SU-DHL-6 (cell line): ENCODE data around the gene RANBP9.

Experiments used
- H2AFZ ChIP-seq: fragments of 200-600 bp; sonication (generic); 2 replicates; pipeline ENCODE4 v1.6.1; 2014; ENCODE audit warnings: low read depth, mild to moderate bottlenecking, moderate library complexity, mixed read lengths, antibody characterized with exemption, low read length; ENCODE audit not compliant: severe bottlenecking
- H3F3A ChIP-seq: fragments of 200-600 bp; shearing (Covaris generic); 2 replicates; pipeline ENCODE4 v1.6.0; 2016; ENCODE audit warnings: antibody characterized with exemption, mild to moderate bottlenecking; ENCODE audit not compliant: insufficient read depth
- H3K27ac ChIP-seq: fragments of 200-600 bp; sonication (generic); 2 replicates; pipeline ENCODE4 v1.5.1; 2016; ENCODE audit warnings: low read depth, mild to moderate bottlenecking, low read length, moderate library complexity, mixed read lengths
- H3K27me3 ChIP-seq: fragments of 200-600 bp; sonication (generic), shearing (Covaris generic); 2 replicates; pipeline ENCODE4 v1.6.0; 2014; ENCODE audit warnings: mild to moderate bottlenecking, low read length
- H3K36me3 ChIP-seq: fragments of 200-600 bp; sonication (generic); 2 replicates; pipeline ENCODE4 v1.6.1; 2014; ENCODE audit warnings: mild to moderate bottlenecking, low read length, mixed read lengths
- H3K4me2 ChIP-seq: fragments of 300-600, 200-600 bp; shearing (Covaris generic), sonication (generic); 2 replicates; pipeline ENCODE4 v1.6.0; 2014; ENCODE audit warnings: low read length, low read depth, mild to moderate bottlenecking; ENCODE audit not compliant: poor library complexity, severe bottlenecking
- H3K4me3 ChIP-seq: fragments of 200-600 bp; sonication (generic); 2 replicates; pipeline ENCODE4 v1.5.1; 2014; ENCODE audit warnings: antibody characterized with exemption, low read length, mild to moderate bottlenecking, mixed read lengths; ENCODE audit not compliant: insufficient read depth, poor library complexity, severe bottlenecking
- H3K79me2 ChIP-seq: fragments of 200-600 bp; sonication (generic); 2 replicates; pipeline ENCODE4 v1.6.1; 2014; ENCODE audit warnings: mild to moderate bottlenecking, low read length, moderate library complexity; ENCODE audit not compliant: insufficient read depth
- H3K9ac ChIP-seq: fragments of 200-600 bp; sonication (generic); 2 replicates; pipeline ENCODE4 v1.7.0; 2014; ENCODE audit warnings: mild to moderate bottlenecking, low read length
- H3K9me2 ChIP-seq: fragments of 200-600 bp; sonication (generic); replicated peaks from 2 replicates; pipeline ENCODE4 v1.6.1; 2014; ENCODE audit warnings: low read length; ENCODE audit not compliant: insufficient read depth
- H3K9me3 ChIP-seq: fragments of 200-600 bp; sonication (generic); 2 replicates; pipeline ENCODE4 v1.6.1; 2014; ENCODE audit warnings: low read length, mixed read lengths; ENCODE audit not compliant: insufficient read depth
- H4K20me1 ChIP-seq: fragments of 200-600 bp; sonication (generic); 2 replicates; pipeline ENCODE4 v1.6.1; 2014; ENCODE audit warnings: low read depth, mild to moderate bottlenecking, antibody characterized with exemption, low read length, moderate library complexity, mixed read lengths
- CTCF ChIP-seq: fragments of 200-600 bp; sonication (generic); IDR thresholded peaks from one replicate; pipeline ENCODE4 v1.5.1; 2017; ENCODE audit warnings: antibody characterized with exemption, mild to moderate bottlenecking, low read length, moderate library complexity; ENCODE audit not compliant: insufficient read depth, poor library complexity, severe bottlenecking
- EZH2phosphoT487 ChIP-seq: fragments of 200-600 bp; sonication (generic), shearing (Covaris generic); conservative IDR thresholded peaks from 2 replicates; pipeline ENCODE4 v1.6.1; 2018; ENCODE audit warnings: mild to moderate bottlenecking, antibody characterized with exemption, low read length, moderate library complexity, mixed read lengths

The RANBP9 gene

GRCh38 chr6:13698715-13699114, 12.9 kb downstream of the RANBP9 start:
- Histone ChIP-seq H3K27ac (no peak overlapping the region), H3K27me3 (no peaks in the 10 kb centered on the region), H3K79me2 (peaks cover 100% of the 10 kb centered on the region), H3K4me3 (no peak overlapping the region), H2AFZ (no peak overlapping the region), H3K9me2 (no peaks in the 10 kb centered on the region), H3K36me3 (peaks cover 15% of the 10 kb centered on the region), H3K9me3 (no peaks in the 10 kb centered on the region), H4K20me1 (peaks cover 30% of the 10 kb centered on the region; the same call in 1 of the 2 replicates), H3K9ac (no peak overlapping the region), H3K4me2 (no peak overlapping the region), H3F3A (peaks cover 15% of the 10 kb centered on the region; the same call in 1 of the 2 replicates)
- TF ChIP-seq EZH2phosphoT487, result no peak
- no peak for TF ChIP-seq CTCF

GRCh38 chr6:13697857-13698256, 13.8 kb downstream of the RANBP9 start:
- no peak overlapping the region for H3K4me2 ChIP-seq
- no peaks in the 10 kb centered on the region for H3K9me3 ChIP-seq
- peaks cover 14% of the 10 kb centered on the region; the same call in 1 of the 2 replicates for H3F3A ChIP-seq
- no peak overlapping the region for H2AFZ ChIP-seq
- H3K9ac ChIP-seq, result no peak overlapping the region
- H4K20me1 ChIP-seq, result peaks cover 30% of the 10 kb centered on the region; the same call in 1 of the 2 replicates
- H3K79me2 ChIP-seq, result peaks cover 100% of the 10 kb centered on the region
- no peaks in the 10 kb centered on the region for H3K9me2 ChIP-seq
- H3K27ac ChIP-seq, result no peak overlapping the region
- TF ChIP-seq EZH2phosphoT487 (no peak), CTCF (no peak)
- no peak overlapping the region for H3K4me3 ChIP-seq
- H3K27me3 ChIP-seq, result no peaks in the 10 kb centered on the region
- H3K36me3 ChIP-seq, result peaks cover 15% of the 10 kb centered on the region

GRCh38 chr6:13696226-13696625, 15.4 kb downstream of the RANBP9 start:
- Histone ChIP-seq H3K9me2 (no peaks in the 10 kb centered on the region), H3F3A (peaks cover 14% of the 10 kb centered on the region; the same call in 1 of the 2 replicates), H3K27ac (no peak overlapping the region), H3K9me3 (no peaks in the 10 kb centered on the region), H3K27me3 (no peaks in the 10 kb centered on the region), H3K4me2 (no peak overlapping the region), H3K4me3 (no peak overlapping the region), H2AFZ (no peak overlapping the region), H3K36me3 (peaks cover 15% of the 10 kb centered on the region), H3K9ac (no peak overlapping the region), H4K20me1 (peaks cover 30% of the 10 kb centered on the region; the same call in 1 of the 2 replicates), H3K79me2 (peaks cover 97% of the 10 kb centered on the region)
- no peak for TF ChIP-seq EZH2phosphoT487
- TF ChIP-seq CTCF, result no peak
